GM12864 (cell line): ENCODE results near the gene CCNL1.
"Not testable (repeated sequence)": the region's sequence is repeated elsewhere in the genome, so short reads cannot be mapped to it uniquely, and the experiment has no call there.

ENCODE experiments used
- DNase-seq: peaks from one replicate; pipeline ENCODE4 v3.0.0-alpha.2; 2011; ENCODE audit warnings: low read depth
- H3K4me3 ChIP-seq: 2 replicates; pipeline ENCODE4 v1.5.1; 2011; ENCODE audit warnings: mild to moderate bottlenecking, low read depth, low read length, control low read depth
- CTCF ChIP-seq: IDR thresholded peaks from 2 replicates; pipeline ENCODE4 v1.5.1; 2011; ENCODE audit warnings: low read depth, mild to moderate bottlenecking, moderate library complexity, low read length, control low read depth, inconsistent platforms; ENCODE audit errors: missing control alignments

CCNL1 gene

DNA sequence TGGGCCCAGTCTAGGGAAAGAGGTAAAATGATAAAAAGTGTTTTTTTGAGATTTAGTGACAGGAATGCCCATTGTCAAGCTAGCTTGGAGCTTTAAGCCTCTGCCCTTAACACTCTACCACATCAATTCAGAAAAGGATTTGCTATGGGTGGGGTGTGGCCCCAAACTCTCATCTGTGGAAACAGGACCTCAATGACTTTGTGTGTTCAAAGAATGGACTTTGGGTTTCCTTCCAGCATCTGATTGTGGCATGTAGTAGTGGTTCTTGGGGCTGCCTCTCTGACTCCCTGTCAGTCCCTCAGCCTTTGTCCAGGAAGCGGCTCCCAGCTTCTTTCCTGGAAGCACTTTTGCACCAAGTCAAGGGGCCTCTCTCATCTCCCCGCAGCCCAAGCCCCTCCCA is 56.1 kb downstream of the CCNL1 start:
- TF ChIP-seq CTCF: no peak
- no peak overlapping the region for H3K4me3 ChIP-seq
- DNase-seq: no peak

DNA sequence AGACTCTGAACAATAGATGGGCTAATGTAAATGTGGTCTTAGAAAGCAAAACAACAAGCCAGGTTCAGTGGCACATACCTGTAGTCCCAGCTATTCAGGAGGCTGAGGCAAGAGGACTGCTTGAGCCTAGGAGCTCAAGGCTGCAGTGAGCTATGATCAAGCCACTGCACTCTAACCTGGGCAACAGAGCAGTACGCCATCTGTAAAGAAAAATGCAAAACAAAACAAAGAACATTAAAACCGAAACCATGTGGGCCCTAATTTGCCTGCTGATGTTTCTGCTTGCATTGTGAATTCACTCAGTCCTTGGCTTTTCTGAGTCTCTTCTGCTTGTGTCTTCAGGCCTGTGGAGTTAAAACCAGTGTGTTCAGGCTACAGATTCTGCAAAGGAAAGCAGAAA is 56.7 kb downstream of the CCNL1 start:
- no peak overlapping the region for H3K4me3 ChIP-seq
- peak; percentile 85 for DNase-seq
- no peak for TF ChIP-seq CTCF

- DNase-seq, H3K4me3 ChIP-seq: not testable (repeated sequence)
Measured at GRCh38 chr3:157102595-157102994, 57.4 kb downstream of the CCNL1 start.

- no peak for TF ChIP-seq CTCF
- H3K4me3 ChIP-seq: no peak overlapping the region
- no peak for DNase-seq
Measured at GRCh38 chr3:157102098-157102497, 57.8 kb downstream of the CCNL1 start.

DNA sequence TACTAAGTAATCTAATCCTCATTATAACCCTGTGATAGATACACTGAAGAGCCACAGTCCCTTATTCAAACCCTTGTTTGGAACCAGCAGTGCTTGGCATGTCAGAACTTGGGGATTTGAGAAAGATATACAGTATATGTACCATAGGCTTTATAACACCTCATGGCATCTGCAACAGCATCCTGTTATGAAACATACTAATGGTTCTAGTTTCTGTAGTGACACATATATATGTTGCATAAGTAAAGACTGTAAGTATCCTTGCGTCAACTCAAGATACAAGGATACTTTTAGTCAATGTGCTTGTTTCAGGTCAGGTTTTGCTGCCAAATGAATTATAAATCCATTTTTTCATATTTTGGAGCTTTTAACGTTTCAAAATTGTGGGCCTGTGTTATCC is 58.5 kb downstream of the CCNL1 start:
- H3K4me3 ChIP-seq: no peak overlapping the region
- TF ChIP-seq CTCF: no peak
- DNase-seq: no peak

- no peak overlapping the region for H3K4me3 ChIP-seq
- no peak for DNase-seq
- TF ChIP-seq CTCF: no peak
Measured at GRCh38 chr3:157100608-157101396, 59.1 kb downstream of the CCNL1 start.

- TF ChIP-seq CTCF: no peak
- no peak overlapping the region for H3K4me3 ChIP-seq
- DNase-seq: no peak
Measured at GRCh38 chr3:157100096-157100477, 59.9 kb downstream of the CCNL1 start.
